ENCODE results near the gene PPP1R2. TPM values are rescaled to one million over a fixed set of nuclear protein-coding genes. Genes with fewer than 3 reads are reported as not detected.
"Not testable (repeated sequence)": the region's sequence is repeated elsewhere in the genome, so short reads cannot be mapped to it uniquely, and the experiment has no call there.

PPP1R2 gene
- total RNA-seq, 2 experiments from 2014 or later, result 85.3 to 93.6 TPM

DNA sequence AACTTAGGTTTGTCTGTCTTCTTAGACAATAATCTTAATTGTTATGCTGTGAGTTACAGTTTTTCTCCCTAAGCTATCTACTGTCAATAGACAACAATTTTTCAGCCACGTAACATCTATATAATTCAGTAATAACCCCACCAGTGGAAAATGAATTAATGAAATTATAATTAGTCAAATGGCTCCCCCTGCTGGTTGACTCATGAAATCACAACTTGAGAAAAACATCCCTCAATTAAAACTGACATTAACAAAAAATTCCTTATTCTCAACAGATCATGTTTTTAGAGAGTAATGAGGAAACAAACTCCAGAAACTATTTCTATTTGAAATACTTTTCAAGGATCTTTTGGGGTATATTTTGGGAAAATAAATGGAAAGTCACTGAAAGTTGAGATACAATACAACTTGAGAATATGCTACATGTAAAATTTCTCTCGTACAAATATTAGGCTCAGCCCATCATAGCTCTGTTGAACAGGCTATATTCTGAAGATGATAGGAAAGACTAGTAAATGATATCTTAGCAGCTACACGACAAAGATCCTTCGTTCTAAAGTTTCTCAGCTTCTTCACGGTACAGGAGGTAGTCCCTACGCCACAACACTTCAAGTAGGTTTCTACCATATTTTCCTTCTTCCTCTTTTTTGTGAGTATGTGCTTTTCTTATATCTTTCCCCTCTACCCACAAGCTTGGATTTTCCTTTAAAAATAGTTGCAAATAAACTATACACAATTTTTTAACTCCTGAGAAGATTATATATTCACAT is 20.7 kb downstream of the PPP1R2 start:
- Mint-ChIP-seq H3K4me3 (no peak overlapping the region), H3K4me1 (peaks cover 28% of the 10 kb centered on the region), H3K9me3 (no peaks in the 10 kb centered on the region), H3K27me3 (no peaks in the 10 kb centered on the region), H3K36me3 (peaks cover 9% of the 10 kb centered on the region), H3K27ac (no peak overlapping the region)
- ATAC-seq (ENCODE audit: low read depth), result no peak
- no peak for DNase-seq
- POLR2A ChIA-PET, result interaction anchor here (1.3 to 2.7 kb wide), 2 partner anchors 20 to 251 kb away, joined by 4 to 10 read pairs; partner anchors contain the start of genes PPP1R2 and XXYLT1

DNA sequence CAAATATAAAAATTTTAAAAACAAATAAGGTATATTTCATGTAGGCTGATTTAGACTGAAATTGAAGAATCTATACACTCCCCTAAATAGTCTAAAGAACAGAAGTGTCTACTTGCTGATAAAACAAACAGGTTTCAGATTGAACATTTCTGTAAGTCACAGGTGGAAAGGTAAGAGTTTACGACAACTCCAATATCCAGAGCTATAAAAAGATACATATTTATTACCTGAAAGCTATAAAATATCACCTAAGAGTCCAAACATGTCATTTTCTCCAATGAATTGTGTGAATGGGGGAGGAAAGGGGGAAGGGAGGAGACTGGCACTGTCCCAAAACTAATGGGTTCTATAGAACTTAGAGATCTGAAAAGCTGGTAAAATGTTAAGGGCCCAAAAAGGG is 26.1 kb downstream of the PPP1R2 start:
- peaks cover 31% of the 10 kb centered on the region for H3K36me3 Mint-ChIP-seq
- DNase-seq (no peak), ATAC-seq (ENCODE audit: low read depth) (no peak)
- H3K4me3 Mint-ChIP-seq, result no peak overlapping the region
- H3K27ac Mint-ChIP-seq, result no peak overlapping the region
- POLR2A ChIA-PET, result interaction anchor here (0.5 kb wide), 1 partner anchor 25 kb away, joined by 3 read pairs; no protein-coding TSS in a partner anchor
- H3K27me3 Mint-ChIP-seq, result no peaks in the 10 kb centered on the region
- no peaks in the 10 kb centered on the region for H3K9me3 Mint-ChIP-seq
- peaks cover 6% of the 10 kb centered on the region for H3K4me1 Mint-ChIP-seq

DNA sequence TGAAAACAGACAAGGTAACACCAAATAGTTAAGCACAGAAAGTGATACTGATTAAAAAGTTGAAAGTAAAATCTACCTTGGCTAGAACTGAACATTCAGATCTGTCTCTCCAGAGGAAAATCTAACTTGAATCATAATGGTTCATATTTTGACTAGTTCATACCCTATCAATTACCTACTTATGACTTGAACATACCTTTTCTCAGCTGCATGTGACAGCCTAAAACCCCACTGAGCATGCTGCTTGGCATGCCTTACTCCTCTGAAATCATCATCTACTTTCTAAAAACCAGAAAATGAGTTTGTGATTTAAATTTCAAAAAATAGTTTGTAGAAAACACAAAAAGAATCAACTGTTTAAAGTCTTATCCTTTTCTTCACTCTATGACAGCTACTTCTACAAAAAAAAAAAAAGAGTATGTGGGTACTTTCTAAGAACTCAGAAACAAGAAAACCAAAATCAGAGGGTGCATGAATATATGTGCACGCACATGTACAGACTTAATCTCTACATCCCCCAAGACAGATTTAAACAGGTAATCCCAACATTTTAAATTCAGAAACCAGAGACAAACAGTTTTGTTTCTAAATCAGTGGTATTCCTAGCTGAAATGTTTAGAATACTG is 28.4 kb downstream of the PPP1R2 start:
- H3K27me3 Mint-ChIP-seq; H3K27ac Mint-ChIP-seq; POLR2A ChIA-PET; H3K4me1 Mint-ChIP-seq; H3K4me3 Mint-ChIP-seq; H3K9me3 Mint-ChIP-seq; ATAC-seq (ENCODE audit: low read depth); DNase-seq: not testable (repeated sequence)
- H3K36me3 Mint-ChIP-seq, result peaks cover 32% of the 10 kb centered on the region

DNA sequence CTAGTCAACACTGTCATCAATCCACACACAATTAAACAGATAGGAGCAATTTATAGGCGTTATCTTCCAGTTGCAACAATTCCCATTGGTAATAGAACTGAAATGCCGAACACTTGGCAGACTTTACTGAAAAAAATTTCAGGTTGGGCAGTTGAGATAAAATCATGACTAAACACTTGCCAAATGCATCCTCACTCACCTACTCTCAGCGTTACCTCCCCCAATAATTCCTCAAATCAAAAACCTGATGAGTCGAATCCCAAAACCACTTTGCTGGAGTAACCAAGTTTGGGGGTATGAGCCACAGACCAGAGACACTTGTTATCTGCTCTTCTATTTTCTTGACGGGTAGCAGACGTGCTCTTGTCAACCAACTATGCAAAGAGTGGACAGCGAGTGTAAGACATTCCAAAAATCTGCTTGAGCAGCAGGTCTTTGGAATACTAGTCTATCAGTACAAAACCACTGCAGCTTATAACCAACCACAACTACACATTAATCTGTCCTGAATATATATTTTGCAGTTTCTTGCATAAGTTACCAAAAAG is 30.3 kb downstream of the PPP1R2 start:
- Mint-ChIP-seq H3K27me3 (no peaks in the 10 kb centered on the region), H3K9me3 (no peaks in the 10 kb centered on the region), H3K4me1 (peaks cover 8% of the 10 kb centered on the region), H3K27ac (no peak overlapping the region), H3K36me3 (peaks cover 37% of the 10 kb centered on the region), H3K4me3 (no peak overlapping the region)
- POLR2A ChIA-PET, result no interaction called here
- ATAC-seq (ENCODE audit: low read depth), result no peak
- DNase-seq, result no peak

DNA sequence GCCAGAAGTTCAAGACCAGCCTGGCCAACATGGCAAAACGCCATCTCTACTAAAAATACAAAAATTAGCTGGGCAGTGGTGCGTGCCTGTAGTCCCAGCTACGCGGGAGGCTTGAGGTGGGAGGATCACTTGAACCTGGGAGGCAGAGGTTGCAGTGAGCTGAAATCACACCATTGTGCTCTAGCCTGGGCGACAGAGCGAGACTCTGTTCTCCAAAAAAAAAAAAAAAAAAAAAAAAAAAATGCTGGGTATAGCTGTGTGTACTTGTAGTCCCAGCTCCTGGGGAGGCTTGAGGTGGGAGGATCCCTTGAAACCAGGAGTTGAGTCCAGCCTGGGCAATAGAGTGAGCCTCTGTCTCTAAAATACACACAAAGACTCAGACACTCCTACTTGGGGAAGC is 32.0 kb downstream of the PPP1R2 start:
- Mint-ChIP-seq H3K4me1 (peaks cover 8% of the 10 kb centered on the region), H3K27me3 (no peaks in the 10 kb centered on the region), H3K27ac (no peak overlapping the region), H3K9me3 (no peaks in the 10 kb centered on the region), H3K4me3 (no peak overlapping the region), H3K36me3 (peaks cover 36% of the 10 kb centered on the region)
- no peak for ATAC-seq (ENCODE audit: low read depth)
- POLR2A ChIA-PET, result interaction anchor here (0.7 to 0.8 kb wide), 2 partner anchors 127 to 240 kb away, joined by 3 to 4 read pairs; partner anchors contain the start of gene XXYLT1
- DNase-seq, result no peak

DNA sequence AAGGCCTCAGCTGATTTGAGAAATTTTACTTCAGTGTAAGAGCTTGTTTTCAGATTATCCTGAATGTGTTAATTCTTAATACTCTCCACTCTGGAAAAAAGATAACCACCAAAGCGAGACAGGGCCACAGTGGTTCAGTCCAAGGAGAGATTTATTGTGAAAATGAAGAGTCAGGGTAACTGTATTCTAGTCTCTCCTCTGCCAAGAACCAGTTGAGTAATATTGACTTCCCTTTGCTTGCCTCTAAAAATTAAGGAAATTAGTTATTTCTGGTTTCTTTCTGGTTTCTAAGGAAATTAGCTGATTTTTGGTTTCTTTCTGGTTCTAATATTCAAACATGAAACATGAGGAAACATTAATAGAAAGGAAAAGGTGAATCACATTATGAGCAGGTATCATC is 34.9 kb downstream of the PPP1R2 start:
- ATAC-seq (ENCODE audit: low read depth) (no peak), DNase-seq (no peak)
- POLR2A ChIA-PET, result interaction anchor here (0.7 kb wide), 1 partner anchor 238 kb away, joined by 4 read pairs; no protein-coding TSS in a partner anchor
- peaks cover 3% of the 10 kb centered on the region for H3K4me1 Mint-ChIP-seq
- H3K9me3 Mint-ChIP-seq, result no peaks in the 10 kb centered on the region
- no peak overlapping the region for H3K27ac Mint-ChIP-seq
- no peak overlapping the region for H3K4me3 Mint-ChIP-seq
- H3K27me3 Mint-ChIP-seq, result no peaks in the 10 kb centered on the region
- peaks cover 19% of the 10 kb centered on the region for H3K36me3 Mint-ChIP-seq

DNA sequence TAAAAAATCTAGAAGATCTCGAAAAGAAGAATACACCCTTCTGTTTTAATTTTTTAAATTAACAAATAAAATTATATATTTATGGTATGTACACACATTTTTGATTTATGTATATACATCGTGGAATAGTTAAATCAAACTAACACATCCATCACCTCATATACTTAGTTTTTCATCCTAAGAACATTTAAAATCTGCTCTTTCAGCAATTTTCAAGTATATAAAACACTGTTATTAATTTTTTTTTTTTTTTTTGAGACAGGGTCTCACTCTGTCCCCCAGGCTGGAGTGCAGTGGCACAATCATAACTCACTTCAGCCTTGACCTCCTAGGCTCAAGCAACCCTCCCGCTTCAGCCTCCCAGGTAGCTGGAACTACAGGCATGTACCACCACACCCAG is 67.5 kb downstream of the PPP1R2 start:
- no peak for ATAC-seq (ENCODE audit: low read depth)
- peaks cover 17% of the 10 kb centered on the region for H3K27me3 Mint-ChIP-seq
- no peaks in the 10 kb centered on the region for H3K36me3 Mint-ChIP-seq
- POLR2A ChIA-PET, result no interaction called here
- no peak for DNase-seq
- H3K9me3 Mint-ChIP-seq, result no peaks in the 10 kb centered on the region
- H3K27ac Mint-ChIP-seq, result no peak overlapping the region
- no peak overlapping the region for H3K4me3 Mint-ChIP-seq
- H3K4me1 Mint-ChIP-seq, result no peaks in the 10 kb centered on the region

DNA sequence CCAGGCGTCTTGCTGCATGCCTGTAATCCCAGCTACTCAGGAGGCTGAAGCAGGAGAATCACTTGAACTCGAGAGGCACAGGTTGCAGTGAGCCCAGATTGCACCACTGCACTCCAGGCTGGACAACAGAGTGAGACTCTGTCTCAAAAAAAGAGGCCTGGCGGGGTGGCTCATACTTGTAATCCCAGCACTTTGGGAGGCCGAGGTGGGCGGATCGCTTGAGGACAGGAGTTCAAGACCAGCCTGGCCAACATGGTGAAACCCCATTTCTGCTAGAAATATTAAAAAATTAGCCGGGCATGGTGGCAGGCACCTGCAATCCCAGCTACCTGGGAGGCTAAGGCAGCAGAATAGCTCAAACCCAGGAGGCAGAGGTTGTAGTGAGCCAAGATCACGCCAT is 68.0 kb downstream of the PPP1R2 start:
- H3K36me3 Mint-ChIP-seq; POLR2A ChIA-PET; H3K4me3 Mint-ChIP-seq; H3K27ac Mint-ChIP-seq; ATAC-seq (ENCODE audit: low read depth); H3K4me1 Mint-ChIP-seq; H3K9me3 Mint-ChIP-seq; DNase-seq: not testable (repeated sequence)
- peaks cover 17% of the 10 kb centered on the region for H3K27me3 Mint-ChIP-seq

DNA sequence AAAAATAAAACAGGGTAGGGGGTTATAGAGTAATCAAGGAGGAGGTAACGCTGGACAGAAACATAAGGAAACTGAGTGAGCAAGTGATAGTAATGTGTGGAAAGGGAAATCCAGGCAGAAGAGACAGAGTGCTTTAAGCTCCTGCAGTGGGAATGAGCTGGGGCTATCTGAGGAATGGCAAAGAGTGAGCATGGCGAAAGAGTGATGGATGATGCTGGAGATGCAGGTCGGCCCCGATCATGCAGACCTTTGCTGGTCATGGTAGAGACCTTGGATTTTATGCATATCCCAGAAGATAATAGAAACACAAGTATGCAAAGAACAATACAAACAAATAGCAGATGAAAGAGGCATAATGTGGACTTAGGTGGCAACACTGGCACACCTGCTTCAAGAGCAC is 74.3 kb downstream of the PPP1R2 start:
- H3K4me3 Mint-ChIP-seq, result no peak overlapping the region

DNA sequence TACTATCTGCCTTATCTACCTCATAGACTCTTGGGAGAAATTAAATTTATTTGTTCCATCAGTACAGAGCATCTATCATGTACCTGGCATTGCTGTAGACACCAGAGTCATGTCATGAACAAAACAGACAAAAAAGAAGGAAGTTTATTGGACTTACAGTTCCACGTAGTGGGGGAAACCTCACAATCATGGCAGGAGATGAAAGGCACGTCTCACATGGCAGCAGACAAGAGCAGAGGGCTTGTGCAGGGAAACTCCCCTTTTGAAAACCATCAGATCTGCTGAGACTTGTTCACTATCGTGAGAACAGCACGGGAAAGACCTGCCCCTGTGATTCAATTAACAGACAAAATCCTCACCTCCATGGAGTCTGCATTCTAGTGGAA is 74.7 kb downstream of the PPP1R2 start:
- DNase-seq (no peak), ATAC-seq (ENCODE audit: low read depth) (peak; percentile 21)
- Mint-ChIP-seq H3K4me1 (peaks cover 8% of the 10 kb centered on the region), H3K4me3 (no peak overlapping the region), H3K27me3 (peaks cover 7% of the 10 kb centered on the region), H3K36me3 (peaks cover 7% of the 10 kb centered on the region), H3K27ac (peak overlapping the region; percentile 73), H3K9me3 (peaks cover 10% of the 10 kb centered on the region)
- POLR2A ChIA-PET, result no interaction called here

More for the DNA sequence above, 74.3 kb downstream of the PPP1R2 start:
- ATAC-seq (ENCODE audit: low read depth) (no peak), DNase-seq (no peak)
- Mint-ChIP-seq H3K36me3 (peaks cover 7% of the 10 kb centered on the region), H3K27me3 (peaks cover 7% of the 10 kb centered on the region), H3K9me3 (peaks cover 10% of the 10 kb centered on the region), H3K4me1 (peaks cover 8% of the 10 kb centered on the region), H3K27ac (no peak overlapping the region)
- POLR2A ChIA-PET, result no interaction called here

DNA sequence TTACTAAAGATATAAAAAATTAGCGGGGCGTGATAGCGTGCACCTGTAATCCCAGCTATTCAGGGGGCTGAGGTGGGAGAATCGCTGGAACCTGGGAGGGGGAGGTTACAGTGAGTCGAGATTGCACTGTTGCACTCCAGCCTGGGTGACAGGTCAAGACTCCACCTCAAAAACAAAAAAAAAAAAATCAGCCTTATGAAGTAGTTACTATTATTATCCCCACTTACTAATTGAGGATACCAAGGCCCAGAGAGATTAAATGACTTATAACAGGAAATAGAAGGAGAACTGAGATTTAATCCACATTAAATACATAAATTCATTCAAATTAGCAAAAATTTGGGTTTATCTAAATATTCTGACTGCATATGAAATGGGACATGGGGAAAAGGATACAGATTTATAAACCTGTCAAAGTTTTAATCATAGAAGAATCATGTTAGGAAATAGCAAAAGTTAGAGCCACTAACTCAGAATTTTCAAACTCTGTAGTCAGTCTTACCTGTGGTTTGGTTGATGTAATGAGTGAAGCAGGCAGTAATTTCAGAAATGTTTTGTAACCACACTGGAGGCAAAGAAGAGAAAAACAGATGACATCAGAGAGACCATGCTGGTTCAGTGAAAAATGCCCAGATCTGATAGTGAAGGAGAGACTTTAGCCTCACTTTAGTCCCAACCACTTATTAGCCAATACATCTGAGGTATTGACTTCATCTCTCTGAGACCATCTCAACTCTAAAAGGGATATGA is 75.3 kb downstream of the PPP1R2 start:
- H3K36me3 Mint-ChIP-seq, result peaks cover 7% of the 10 kb centered on the region
- H3K27me3 Mint-ChIP-seq, result peaks cover 7% of the 10 kb centered on the region
- DNase-seq (no peak), ATAC-seq (ENCODE audit: low read depth) (peak; percentile 74)
- peaks cover 8% of the 10 kb centered on the region for H3K4me1 Mint-ChIP-seq
- H3K27ac Mint-ChIP-seq, result peak overlapping the region; percentile 73
- peaks cover 10% of the 10 kb centered on the region for H3K9me3 Mint-ChIP-seq
- POLR2A ChIA-PET, result no interaction called here
- no peak overlapping the region for H3K4me3 Mint-ChIP-seq

DNA sequence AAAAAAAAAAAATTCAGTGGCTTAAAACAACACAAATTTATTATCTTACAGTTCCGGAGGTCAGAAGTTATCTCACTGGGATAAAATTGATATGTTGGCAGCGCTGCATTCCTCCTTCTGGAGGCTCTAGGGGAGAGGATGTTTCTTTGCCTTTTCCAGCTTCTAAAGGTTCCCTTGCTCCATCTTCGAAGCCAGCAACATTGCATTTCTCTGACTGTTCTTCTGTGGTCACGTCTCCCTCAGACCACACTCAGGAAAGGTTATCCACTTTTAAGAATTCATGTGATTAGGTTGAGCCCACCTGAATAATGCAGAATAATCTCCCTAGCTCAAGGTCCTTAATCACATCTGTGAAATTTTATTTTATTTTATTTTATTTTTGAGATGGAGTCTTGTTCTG is 76.9 kb downstream of the PPP1R2 start:
- DNase-seq (no peak), ATAC-seq (ENCODE audit: low read depth) (no peak)
- H3K4me1 Mint-ChIP-seq, result peaks cover 8% of the 10 kb centered on the region
- H3K27me3 Mint-ChIP-seq, result no peaks in the 10 kb centered on the region
- H3K4me3 Mint-ChIP-seq, result no peak overlapping the region
- peaks cover 7% of the 10 kb centered on the region for H3K36me3 Mint-ChIP-seq
- no peak overlapping the region for H3K27ac Mint-ChIP-seq
- H3K9me3 Mint-ChIP-seq, result peaks cover 10% of the 10 kb centered on the region
- POLR2A ChIA-PET, result interaction anchor here (0.6 to 0.7 kb wide), 2 partner anchors 11 to 60 kb away, joined by 5 to 6 read pairs; no protein-coding TSS in a partner anchor
